ENCODE data around the gene MOB1B.
"Not testable (repeated sequence)": the region's sequence is repeated elsewhere in the genome, so short reads cannot be mapped to it uniquely, and the experiment has no call there.

The MOB1B gene

DNA sequence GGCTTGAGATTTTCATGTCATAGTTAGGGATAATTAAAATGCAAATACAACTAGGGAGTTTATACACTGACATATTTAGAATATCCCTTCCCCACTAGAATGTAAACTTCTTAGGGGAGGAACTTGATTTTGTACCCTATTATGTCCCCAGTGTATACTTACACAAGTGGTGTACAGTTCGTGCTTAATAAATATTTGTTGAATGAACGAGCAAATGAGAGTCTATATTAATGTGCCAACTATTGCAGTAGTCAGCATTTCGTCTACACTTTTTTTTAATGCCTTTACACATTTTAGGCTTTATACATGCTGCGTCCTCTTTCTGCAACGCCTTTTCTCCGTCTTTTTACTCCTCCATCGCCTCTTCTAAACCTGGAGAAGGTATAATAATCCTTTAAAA lies 8.4 kb upstream of the MOB1B start:
- H3K27me3 ChIP-seq (ENCODE audit: low read length) = no peaks in the 10 kb centered on the region
- no peaks in the 10 kb centered on the region for H3K9me2 ChIP-seq (replicated peaks; ENCODE audit: insufficient read depth, low read length)
- H3K9me3 ChIP-seq (ENCODE audit: insufficient read depth, low read length) = no peaks in the 10 kb centered on the region
- no peak overlapping the region for H3K4me3 ChIP-seq (ENCODE audit: insufficient read depth, low read length, poor library complexity, severe bottlenecking)
- H4K20me1 ChIP-seq (ENCODE audit: low read depth, low read length) = no peaks in the 10 kb centered on the region
- TF ChIP-seq, protein P1, sequence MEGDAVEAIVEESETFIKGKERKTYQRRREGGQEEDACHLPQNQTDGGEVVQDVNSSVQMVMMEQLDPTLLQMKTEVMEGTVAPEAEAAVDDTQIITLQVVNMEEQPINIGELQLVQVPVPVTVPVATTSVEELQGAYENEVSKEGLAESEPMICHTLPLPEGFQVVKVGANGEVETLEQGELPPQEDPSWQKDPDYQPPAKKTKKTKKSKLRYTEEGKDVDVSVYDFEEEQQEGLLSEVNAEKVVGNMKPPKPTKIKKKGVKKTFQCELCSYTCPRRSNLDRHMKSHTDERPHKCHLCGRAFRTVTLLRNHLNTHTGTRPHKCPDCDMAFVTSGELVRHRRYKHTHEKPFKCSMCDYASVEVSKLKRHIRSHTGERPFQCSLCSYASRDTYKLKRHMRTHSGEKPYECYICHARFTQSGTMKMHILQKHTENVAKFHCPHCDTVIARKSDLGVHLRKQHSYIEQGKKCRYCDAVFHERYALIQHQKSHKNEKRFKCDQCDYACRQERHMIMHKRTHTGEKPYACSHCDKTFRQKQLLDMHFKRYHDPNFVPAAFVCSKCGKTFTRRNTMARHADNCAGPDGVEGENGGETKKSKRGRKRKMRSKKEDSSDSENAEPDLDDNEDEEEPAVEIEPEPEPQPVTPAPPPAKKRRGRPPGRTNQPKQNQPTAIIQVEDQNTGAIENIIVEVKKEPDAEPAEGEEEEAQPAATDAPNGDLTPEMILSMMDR (IDR thresholded peaks at IDR 0.05; ENCODE audit: insufficient read depth, low read length, poor library complexity, severe bottlenecking) = no peak
- no peak for TF ChIP-seq EZH2phosphoT487 (conservative IDR thresholded peaks at IDR 0.05; ENCODE audit: low read length)
- H3K27ac ChIP-seq (ENCODE audit: low read depth, low read length) = no peak overlapping the region
- H3K79me2 ChIP-seq (ENCODE audit: insufficient read depth, low read length) = no peaks in the 10 kb centered on the region
- no peak overlapping the region for H3K9ac ChIP-seq (ENCODE audit: low read length)
- H3K36me3 ChIP-seq (ENCODE audit: low read length) = no peaks in the 10 kb centered on the region
- no peak overlapping the region for H3K4me2 ChIP-seq (ENCODE audit: low read depth, low read length, poor library complexity, severe bottlenecking)
- no peak overlapping the region for H2AFZ ChIP-seq (ENCODE audit: low read depth, low read length, severe bottlenecking)
- H3F3A ChIP-seq (ENCODE audit: insufficient read depth) = no peaks in the 10 kb centered on the region

DNA sequence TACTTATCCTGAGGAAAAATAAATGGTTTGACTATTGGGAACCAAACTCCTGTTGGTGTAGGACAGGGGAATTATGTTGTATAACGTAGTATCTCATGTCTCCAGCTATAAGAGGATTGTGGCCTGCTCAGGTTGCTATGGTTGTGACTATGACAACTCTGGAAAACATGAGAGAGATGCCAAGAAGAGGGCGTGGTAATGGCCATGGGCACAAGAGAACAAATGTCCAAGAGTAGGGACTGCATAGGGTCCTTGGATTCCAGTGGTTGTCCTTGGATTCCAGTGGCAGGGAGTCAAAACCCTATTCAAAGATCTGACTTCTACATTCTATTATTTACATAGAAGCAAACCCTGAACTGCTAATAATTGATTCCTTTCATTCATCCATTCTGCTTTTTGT lies 6.8 kb upstream of the MOB1B start:
- H3K36me3 ChIP-seq (ENCODE audit: low read length) = no peaks in the 10 kb centered on the region
- no peaks in the 10 kb centered on the region for H3F3A ChIP-seq (ENCODE audit: insufficient read depth)
- H4K20me1 ChIP-seq (ENCODE audit: low read depth, low read length) = no peaks in the 10 kb centered on the region
- no peaks in the 10 kb centered on the region for H3K27me3 ChIP-seq (ENCODE audit: low read length)
- no peak overlapping the region for H3K4me2 ChIP-seq (ENCODE audit: low read depth, low read length, poor library complexity, severe bottlenecking)
- no peaks in the 10 kb centered on the region for H3K79me2 ChIP-seq (ENCODE audit: insufficient read depth, low read length)
- no peak overlapping the region for H3K4me3 ChIP-seq (ENCODE audit: insufficient read depth, low read length, poor library complexity, severe bottlenecking)
- no peak overlapping the region for H3K9ac ChIP-seq (ENCODE audit: low read length)
- H3K9me3 ChIP-seq (ENCODE audit: insufficient read depth, low read length) = no peaks in the 10 kb centered on the region
- no peak overlapping the region for H3K27ac ChIP-seq (ENCODE audit: low read depth, low read length)
- H3K9me2 ChIP-seq (replicated peaks; ENCODE audit: insufficient read depth, low read length) = no peaks in the 10 kb centered on the region
- TF ChIP-seq EZH2phosphoT487 (conservative IDR thresholded peaks at IDR 0.05; ENCODE audit: low read length) = no peak
- no peak overlapping the region for H2AFZ ChIP-seq (ENCODE audit: low read depth, low read length, severe bottlenecking)

DNA sequence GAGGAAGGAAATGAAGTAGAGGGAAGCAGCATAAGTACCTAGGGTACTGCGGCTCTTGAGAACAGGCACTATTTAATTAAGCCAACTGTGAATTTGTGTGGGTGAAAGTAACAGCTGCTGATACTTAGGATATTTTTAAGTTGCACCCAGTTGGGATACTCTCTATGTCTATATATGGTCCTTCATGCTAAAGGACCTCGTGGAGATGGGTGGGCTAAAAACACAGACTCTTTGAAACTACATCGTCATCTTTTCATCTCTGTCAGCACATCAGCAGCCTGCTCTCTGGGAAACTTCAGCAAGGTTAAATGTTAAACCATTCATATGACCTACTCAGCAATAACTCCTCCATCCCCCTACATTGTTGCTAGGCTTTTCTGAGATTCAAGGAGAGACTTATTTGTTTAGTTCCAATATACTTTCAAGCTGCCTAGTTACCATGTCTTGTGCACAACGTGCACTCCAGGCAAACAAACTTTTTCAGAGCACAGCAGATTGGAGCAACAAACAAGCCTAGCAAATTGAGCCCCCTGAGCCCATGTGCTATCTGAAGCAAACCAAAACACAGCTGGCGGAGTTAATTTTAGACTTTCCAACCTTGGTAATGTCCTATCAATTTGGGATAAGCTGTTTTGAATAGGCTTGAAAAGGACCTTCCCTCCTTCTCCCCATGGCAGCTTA lies 6.2 kb upstream of the MOB1B start:
- H3K9ac ChIP-seq (ENCODE audit: low read length) = no peak overlapping the region
- no peak overlapping the region for H3K27ac ChIP-seq (ENCODE audit: low read depth, low read length)
- no peaks in the 10 kb centered on the region for H3K9me2 ChIP-seq (replicated peaks; ENCODE audit: insufficient read depth, low read length)
- H3K27me3 ChIP-seq (ENCODE audit: low read length) = no peaks in the 10 kb centered on the region
- no peaks in the 10 kb centered on the region for H3F3A ChIP-seq (ENCODE audit: insufficient read depth)
- H3K9me3 ChIP-seq (ENCODE audit: insufficient read depth, low read length) = no peaks in the 10 kb centered on the region
- no peak overlapping the region for H3K4me2 ChIP-seq (ENCODE audit: low read depth, low read length, poor library complexity, severe bottlenecking)
- no peak overlapping the region for H2AFZ ChIP-seq (ENCODE audit: low read depth, low read length, severe bottlenecking)
- H3K79me2 ChIP-seq (ENCODE audit: insufficient read depth, low read length) = no peaks in the 10 kb centered on the region
- H3K4me3 ChIP-seq (ENCODE audit: insufficient read depth, low read length, poor library complexity, severe bottlenecking) = no peak overlapping the region
- no peaks in the 10 kb centered on the region for H4K20me1 ChIP-seq (ENCODE audit: low read depth, low read length)
- H3K36me3 ChIP-seq (ENCODE audit: low read length) = no peaks in the 10 kb centered on the region
- TF ChIP-seq, protein P1 (IDR thresholded peaks at IDR 0.05; ENCODE audit: insufficient read depth, low read length, poor library complexity, severe bottlenecking) = no peak
- TF ChIP-seq EZH2phosphoT487 (conservative IDR thresholded peaks at IDR 0.05; ENCODE audit: low read length) = no peak

DNA sequence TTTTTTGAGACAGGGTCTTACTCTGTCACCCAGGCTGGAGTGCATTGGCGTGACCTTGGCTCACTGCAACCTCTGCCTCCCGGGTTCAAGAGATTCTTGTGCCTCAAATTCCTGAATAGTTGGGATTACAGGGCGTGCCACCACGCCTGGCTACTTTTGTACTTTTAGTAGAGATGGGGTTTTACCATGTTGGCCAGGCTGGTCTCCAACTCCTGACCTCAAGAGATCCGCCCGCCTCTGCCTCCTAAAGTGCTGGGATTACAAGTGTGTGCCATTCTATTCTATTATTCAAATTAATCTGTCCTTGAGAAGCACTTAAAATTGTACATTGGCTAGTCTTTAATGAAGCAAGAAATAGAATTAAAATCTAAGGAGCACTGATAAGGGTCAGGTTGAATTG lies 3.6 kb upstream of the MOB1B start:
- not testable (repeated sequence) for H3K27me3 ChIP-seq (ENCODE audit: low read length); H2AFZ ChIP-seq (ENCODE audit: low read depth, low read length, severe bottlenecking); H3K4me2 ChIP-seq (ENCODE audit: low read depth, low read length, poor library complexity, severe bottlenecking); H3K9me2 ChIP-seq (replicated peaks; ENCODE audit: insufficient read depth, low read length); H3K9me3 ChIP-seq (ENCODE audit: insufficient read depth, low read length); H3F3A ChIP-seq (ENCODE audit: insufficient read depth); H3K4me3 ChIP-seq (ENCODE audit: insufficient read depth, low read length, poor library complexity, severe bottlenecking); H3K36me3 ChIP-seq (ENCODE audit: low read length); H3K9ac ChIP-seq (ENCODE audit: low read length); H3K27ac ChIP-seq (ENCODE audit: low read depth, low read length); H4K20me1 ChIP-seq (ENCODE audit: low read depth, low read length)
- peaks cover 12% of the 10 kb centered on the region; the same call in 1 of the 2 replicates for H3K79me2 ChIP-seq (ENCODE audit: insufficient read depth, low read length)

Measured in SU-DHL-6 (cell line).